GM12892 (cell line): ENCODE results near the gene GRPR.

Experiments used
- POLR2A ChIP-seq: IDR thresholded peaks from 2 replicates; pipeline ENCODE4 v1.6.1; 2011; ENCODE audit warnings: low read depth, low read length, control low read depth
- POLR2AphosphoS5 ChIP-seq: IDR thresholded peaks from 2 replicates; pipeline ENCODE4 v1.6.1; 2011; ENCODE audit warnings: low read depth, low read length, control low read depth
- TAF1 ChIP-seq: IDR thresholded peaks from 2 replicates; pipeline ENCODE4 v1.6.1; 2011; ENCODE audit warnings: low read depth, mild to moderate bottlenecking, control low read depth, low read length, borderline replicate concordance

- TF ChIP-seq POLR2A (no peak), TAF1 (no peak), POLR2AphosphoS5 (no peak)
Observed at GRCh38 chrX:16134936-16135335, 11.6 kb downstream of the GRPR start.
